HEK293 (cell line): Measurements from ENCODE around the gene NCKAP5.

ENCODE experiments used
- CTCF ChIA-PET: fragments of 350-600 bp; formaldehyde crosslinking; extraction: SDS; loops from one replicate; lab custom pipeline; 2021; ENCODE audit warnings: antibody characterized with exemption; lab: Yijun Ruan, JAX
- POLR2A ChIA-PET: fragments of 300-600 bp; formaldehyde crosslinking; extraction: SDS; loops from one replicate; lab custom pipeline; 2020; ENCODE audit warnings: antibody characterized with exemption, inconsistent platforms; lab: Yijun Ruan, JAX
- H3K27ac ChIP-seq: fragments of 200-500 bp; sonication (Bioruptor generic); 2 replicates; pipeline ENCODE4 v1.5.1; 2014; ENCODE audit warnings: low read depth, low read length, control low read depth, inconsistent platforms; ENCODE audit errors: extremely low read depth
- H3K36me3 ChIP-seq, 2 experiments: fragments of 200-500 bp in 1 of 2; sonication (Bioruptor generic) in 1 of 2; 1 replicate in 1 of 2; 2 replicates in 1 of 2; pipeline ENCODE4 v1.5.1; 2014 to 2017; ENCODE audit warnings: inconsistent platforms in 2 of 2, low read length in 2 of 2; ENCODE audit not compliant: control insufficient read depth in 2 of 2, insufficient read depth in 1 of 2
- H3K4me1 ChIP-seq: fragments of 200-500 bp; sonication (Bioruptor generic); 2 replicates; pipeline ENCODE4 v1.5.1; 2014; ENCODE audit warnings: mild to moderate bottlenecking, low read length, inconsistent platforms; ENCODE audit not compliant: control insufficient read depth, insufficient read depth
- H3K4me3 ChIP-seq: 2 replicates; pipeline ENCODE4 v1.5.1; 2011; ENCODE audit warnings: low read depth, mild to moderate bottlenecking, control low read depth, low read length, moderate library complexity
- H3K9me3 ChIP-seq: fragments of 200-500 bp; sonication (Bioruptor generic); 2 replicates; pipeline ENCODE4 v1.5.1; 2014; ENCODE audit warnings: low read depth, low read length, inconsistent platforms; ENCODE audit not compliant: control insufficient read depth, insufficient read depth
- OVOL3 ChIP-seq: fragments of 450-650 bp; formaldehyde crosslinking; IDR thresholded peaks from 2 replicates; pipeline ENCODE4 v1.5.1; 2016; ENCODE audit warnings: missing biosample characterization, missing genetic modification characterization
- PRDM1 ChIP-seq: fragments of 450-650 bp; formaldehyde crosslinking; IDR thresholded peaks from 2 replicates; pipeline ENCODE4; 2016; ENCODE audit warnings: missing biosample characterization, missing genetic modification characterization
- ZBTB1 ChIP-seq: fragments of 450-650 bp; formaldehyde crosslinking; IDR thresholded peaks from 2 replicates; pipeline ENCODE4 v1.5.1; 2016; ENCODE audit warnings: missing biosample characterization, missing genetic modification characterization
- ZBTB8A ChIP-seq: fragments of 450-650 bp; formaldehyde crosslinking; IDR thresholded peaks from 2 replicates; pipeline ENCODE4 v1.5.1; 2016; ENCODE audit warnings: missing biosample characterization, missing genetic modification characterization
- ZNF302 ChIP-seq: fragments of 450-650 bp; formaldehyde crosslinking; IDR thresholded peaks from 2 replicates; pipeline ENCODE4 v1.5.1; 2016; ENCODE audit warnings: missing biosample characterization, missing genetic modification characterization, low read depth
- ZNF433 ChIP-seq: fragments of 450-650 bp; formaldehyde crosslinking; IDR thresholded peaks from 2 replicates; pipeline ENCODE4 v1.5.1; 2016; ENCODE audit warnings: missing biosample characterization, missing genetic modification characterization, low read depth
- ZNF48 ChIP-seq: fragments of 450-650 bp; formaldehyde crosslinking; IDR thresholded peaks from 2 replicates; pipeline ENCODE4 v1.5.1; 2016; ENCODE audit warnings: missing biosample characterization, missing genetic modification characterization
- ZNF514 ChIP-seq: fragments of 450-650 bp; formaldehyde crosslinking; IDR thresholded peaks from 2 replicates; pipeline ENCODE4 v1.5.1; 2016; ENCODE audit warnings: missing biosample characterization, missing genetic modification characterization
- ZNF549 ChIP-seq: fragments of 450-650 bp; IDR thresholded peaks from 2 replicates; pipeline ENCODE4 v1.5.1; 2018; ENCODE audit warnings: missing biosample characterization, missing genetic modification characterization, mild to moderate bottlenecking, inconsistent platforms, moderate library complexity
- ZSCAN16 ChIP-seq: fragments of 450-650 bp; formaldehyde crosslinking; IDR thresholded peaks from 2 replicates; pipeline ENCODE4 v1.5.1; 2016; ENCODE audit warnings: missing biosample characterization, missing genetic modification characterization
- TF ChIP-seq, protein P1 (sequence below): fragments of 450-650 bp; formaldehyde crosslinking; IDR thresholded peaks from 2 replicates; pipeline ENCODE4 v1.5.1; 2016; ENCODE audit warnings: missing biosample characterization, missing genetic modification characterization, low read depth
- TF ChIP-seq, protein P2 (sequence below): fragments of 450-650 bp; formaldehyde crosslinking; IDR thresholded peaks from 2 replicates; pipeline ENCODE4 v1.5.1; 2016; ENCODE audit warnings: missing biosample characterization, missing genetic modification characterization
- TF ChIP-seq, protein P3 (sequence below): fragments of 450-650 bp; formaldehyde crosslinking; IDR thresholded peaks from 2 replicates; pipeline ENCODE4 v1.5.1; 2017; ENCODE audit warnings: missing biosample characterization, missing genetic modification characterization
- TF ChIP-seq, protein P4 (sequence below): fragments of 450-650 bp; formaldehyde crosslinking; conservative IDR thresholded peaks from 2 replicates; pipeline ENCODE4 v1.5.1; 2016; ENCODE audit warnings: low read depth, missing biosample characterization, missing genetic modification characterization

Gene NCKAP5

DNA sequence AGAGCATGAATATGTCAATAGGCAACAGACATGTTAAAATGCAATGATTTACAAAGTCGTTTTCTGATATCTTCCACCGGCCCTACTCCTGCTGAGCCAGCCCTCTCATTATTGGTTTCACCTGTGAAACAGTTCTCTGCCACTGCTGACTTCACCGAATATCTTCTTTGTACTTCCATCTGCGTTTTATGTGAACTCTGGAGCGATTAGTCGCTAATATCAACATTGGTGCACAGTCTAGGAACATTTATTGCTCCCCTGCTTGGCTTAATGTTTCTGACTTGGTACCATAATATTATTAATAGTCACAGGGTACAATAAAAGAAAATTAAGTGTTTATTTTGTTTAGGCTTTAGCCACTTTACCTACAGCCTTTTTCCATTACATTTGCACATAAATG is 105.5 kb downstream of the NCKAP5 start:
- Histone ChIP-seq H3K4me1 (no peaks in the 10 kb centered on the region), H3K9me3 (no peaks in the 10 kb centered on the region), H3K4me3 (no peak overlapping the region)
- POLR2A ChIA-PET: no interaction called here
- CTCF ChIA-PET: no interaction called here
- no peak for TF ChIP-seq ZSCAN16 (tag by site-specific recombination)
- TF ChIP-seq, protein P1, sequence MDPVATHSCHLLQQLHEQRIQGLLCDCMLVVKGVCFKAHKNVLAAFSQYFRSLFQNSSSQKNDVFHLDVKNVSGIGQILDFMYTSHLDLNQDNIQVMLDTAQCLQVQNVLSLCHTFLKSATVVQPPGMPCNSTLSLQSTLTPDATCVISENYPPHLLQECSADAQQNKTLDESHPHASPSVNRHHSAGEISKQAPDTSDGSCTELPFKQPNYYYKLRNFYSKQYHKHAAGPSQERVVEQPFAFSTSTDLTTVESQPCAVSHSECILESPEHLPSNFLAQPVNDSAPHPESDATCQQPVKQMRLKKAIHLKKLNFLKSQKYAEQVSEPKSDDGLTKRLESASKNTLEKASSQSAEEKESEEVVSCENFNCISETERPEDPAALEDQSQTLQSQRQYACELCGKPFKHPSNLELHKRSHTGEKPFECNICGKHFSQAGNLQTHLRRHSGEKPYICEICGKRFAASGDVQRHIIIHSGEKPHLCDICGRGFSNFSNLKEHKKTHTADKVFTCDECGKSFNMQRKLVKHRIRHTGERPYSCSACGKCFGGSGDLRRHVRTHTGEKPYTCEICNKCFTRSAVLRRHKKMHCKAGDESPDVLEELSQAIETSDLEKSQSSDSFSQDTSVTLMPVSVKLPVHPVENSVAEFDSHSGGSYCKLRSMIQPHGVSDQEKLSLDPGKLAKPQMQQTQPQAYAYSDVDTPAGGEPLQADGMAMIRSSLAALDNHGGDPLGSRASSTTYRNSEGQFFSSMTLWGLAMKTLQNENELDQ (tag by site-specific recombination): no peak
- TF ChIP-seq, protein P2, sequence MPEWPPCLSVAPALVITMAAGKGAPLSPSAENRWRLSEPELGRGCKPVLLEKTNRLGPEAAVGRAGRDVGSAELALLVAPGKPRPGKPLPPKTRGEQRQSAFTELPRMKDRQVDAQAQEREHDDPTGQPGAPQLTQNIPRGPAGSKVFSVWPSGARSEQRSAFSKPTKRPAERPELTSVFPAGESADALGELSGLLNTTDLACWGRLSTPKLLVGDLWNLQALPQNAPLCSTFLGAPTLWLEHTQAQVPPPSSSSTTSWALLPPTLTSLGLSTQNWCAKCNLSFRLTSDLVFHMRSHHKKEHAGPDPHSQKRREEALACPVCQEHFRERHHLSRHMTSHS (tag by site-specific recombination): no peak
- TF ChIP-seq, protein P3, sequence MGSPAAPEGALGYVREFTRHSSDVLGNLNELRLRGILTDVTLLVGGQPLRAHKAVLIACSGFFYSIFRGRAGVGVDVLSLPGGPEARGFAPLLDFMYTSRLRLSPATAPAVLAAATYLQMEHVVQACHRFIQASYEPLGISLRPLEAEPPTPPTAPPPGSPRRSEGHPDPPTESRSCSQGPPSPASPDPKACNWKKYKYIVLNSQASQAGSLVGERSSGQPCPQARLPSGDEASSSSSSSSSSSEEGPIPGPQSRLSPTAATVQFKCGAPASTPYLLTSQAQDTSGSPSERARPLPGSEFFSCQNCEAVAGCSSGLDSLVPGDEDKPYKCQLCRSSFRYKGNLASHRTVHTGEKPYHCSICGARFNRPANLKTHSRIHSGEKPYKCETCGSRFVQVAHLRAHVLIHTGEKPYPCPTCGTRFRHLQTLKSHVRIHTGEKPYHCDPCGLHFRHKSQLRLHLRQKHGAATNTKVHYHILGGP (tag by site-specific recombination): peak; percentile 16; the same call in 1 of the 2 replicates
- TF ChIP-seq PRDM1 (tag by site-specific recombination): no peak
- TF ChIP-seq, all 188 proteins: peak for 1
- no peaks in the 10 kb centered on the region for H3K36me3 ChIP-seq
- no peak overlapping the region for H3K27ac ChIP-seq

DNA sequence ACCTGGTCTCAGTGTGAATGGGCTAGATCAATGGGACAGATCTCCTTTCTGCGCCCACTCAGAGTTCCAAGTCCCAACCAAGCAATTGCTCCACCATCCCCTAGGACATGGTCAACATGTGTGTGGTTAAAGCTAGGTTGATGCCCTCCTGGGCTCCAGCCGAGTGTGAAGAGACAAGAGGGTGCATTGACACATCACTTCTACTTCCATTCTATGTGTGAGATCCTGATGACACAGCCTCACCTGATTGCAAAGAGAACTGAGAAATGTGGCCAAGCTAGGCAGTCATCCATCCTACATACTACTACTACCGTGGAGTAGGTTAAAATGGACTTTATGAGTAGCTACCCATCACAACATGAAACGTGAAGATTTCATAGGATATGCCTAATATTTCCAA is 106.8 kb downstream of the NCKAP5 start:
- POLR2A ChIA-PET: no interaction called here
- H3K36me3 ChIP-seq: no peaks in the 10 kb centered on the region
- H3K4me3 ChIP-seq: no peak overlapping the region
- TF ChIP-seq ZNF433 (tag by site-specific recombination) (no peak), ZNF48 (tag by site-specific recombination) (no peak), ZNF302 (tag by site-specific recombination) (no peak), ZNF514 (tag by site-specific recombination) (no peak), ZNF549 (tag by site-specific recombination) (no peak), ZBTB1 (no peak), ZBTB8A (tag by site-specific recombination) (no peak), OVOL3 (tag by site-specific recombination) (no peak)
- TF ChIP-seq, protein P4, sequence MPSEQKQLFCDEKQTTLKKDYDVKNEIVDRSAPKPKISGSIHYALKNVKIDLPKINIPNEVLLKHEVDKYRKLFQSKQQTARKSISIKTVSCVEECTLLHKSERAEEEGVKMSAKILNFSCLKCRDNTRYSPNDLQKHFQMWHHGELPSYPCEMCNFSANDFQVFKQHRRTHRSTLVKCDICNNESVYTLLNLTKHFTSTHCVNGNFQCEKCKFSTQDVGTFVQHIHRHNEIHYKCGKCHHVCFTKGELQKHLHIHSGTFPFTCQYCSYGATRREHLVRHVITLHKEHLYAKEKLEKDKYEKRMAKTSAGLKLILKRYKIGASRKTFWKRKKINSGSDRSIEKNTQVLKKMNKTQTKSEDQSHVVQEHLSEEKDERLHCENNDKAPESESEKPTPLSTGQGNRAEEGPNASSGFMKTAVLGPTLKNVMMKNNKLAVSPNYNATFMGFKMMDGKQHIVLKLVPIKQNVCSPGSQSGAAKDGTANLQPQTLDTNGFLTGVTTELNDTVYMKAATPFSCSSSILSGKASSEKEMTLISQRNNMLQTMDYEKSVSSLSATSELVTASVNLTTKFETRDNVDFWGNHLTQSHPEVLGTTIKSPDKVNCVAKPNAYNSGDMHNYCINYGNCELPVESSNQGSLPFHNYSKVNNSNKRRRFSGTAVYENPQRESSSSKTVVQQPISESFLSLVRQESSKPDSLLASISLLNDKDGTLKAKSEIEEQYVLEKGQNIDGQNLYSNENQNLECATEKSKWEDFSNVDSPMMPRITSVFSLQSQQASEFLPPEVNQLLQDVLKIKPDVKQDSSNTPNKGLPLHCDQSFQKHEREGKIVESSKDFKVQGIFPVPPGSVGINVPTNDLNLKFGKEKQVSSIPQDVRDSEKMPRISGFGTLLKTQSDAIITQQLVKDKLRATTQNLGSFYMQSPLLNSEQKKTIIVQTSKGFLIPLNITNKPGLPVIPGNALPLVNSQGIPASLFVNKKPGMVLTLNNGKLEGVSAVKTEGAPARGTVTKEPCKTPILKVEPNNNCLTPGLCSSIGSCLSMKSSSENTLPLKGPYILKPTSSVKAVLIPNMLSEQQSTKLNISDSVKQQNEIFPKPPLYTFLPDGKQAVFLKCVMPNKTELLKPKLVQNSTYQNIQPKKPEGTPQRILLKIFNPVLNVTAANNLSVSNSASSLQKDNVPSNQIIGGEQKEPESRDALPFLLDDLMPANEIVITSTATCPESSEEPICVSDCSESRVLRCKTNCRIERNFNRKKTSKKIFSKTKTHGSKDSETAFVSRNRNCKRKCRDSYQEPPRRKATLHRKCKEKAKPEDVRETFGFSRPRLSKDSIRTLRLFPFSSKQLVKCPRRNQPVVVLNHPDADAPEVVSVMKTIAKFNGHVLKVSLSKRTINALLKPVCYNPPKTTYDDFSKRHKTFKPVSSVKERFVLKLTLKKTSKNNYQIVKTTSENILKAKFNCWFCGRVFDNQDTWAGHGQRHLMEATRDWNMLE (tag by site-specific recombination): no peak
- H3K9me3 ChIP-seq: no peaks in the 10 kb centered on the region
- H3K4me1 ChIP-seq: no peaks in the 10 kb centered on the region
- CTCF ChIA-PET: no interaction called here
- H3K27ac ChIP-seq: no peak overlapping the region
